Hematopoietic multipotent progenitor cell (in vitro differentiated cells): Measurements from ENCODE around the gene ADRB1. TPM values are rescaled to one million over a fixed set of nuclear protein-coding genes. Genes with fewer than 3 reads are reported as not detected.

ENCODE experiments used
- DNase-seq, 3 donors: peaks; one replicate each; pipeline ENCODE4 v3.0.0-alpha.2; 2011 to 2015; ENCODE audit warnings: low read depth in 2 of 3, low spot score in 2 of 3
- total RNA-seq: library from RNA; depleted of rRNA; stranded (reverse); fragments of >200 nt; gene quantifications from one replicate; pipeline ENCODE4 v1.2.3, GENCODE V29; 2012

The ADRB1 gene
- total RNA-seq, 1 donor, result 2.4 TPM

- no peak for DNase-seq
Measured at GRCh38 chr10:114081911-114082583, 38.4 kb downstream of the ADRB1 start.

DNA sequence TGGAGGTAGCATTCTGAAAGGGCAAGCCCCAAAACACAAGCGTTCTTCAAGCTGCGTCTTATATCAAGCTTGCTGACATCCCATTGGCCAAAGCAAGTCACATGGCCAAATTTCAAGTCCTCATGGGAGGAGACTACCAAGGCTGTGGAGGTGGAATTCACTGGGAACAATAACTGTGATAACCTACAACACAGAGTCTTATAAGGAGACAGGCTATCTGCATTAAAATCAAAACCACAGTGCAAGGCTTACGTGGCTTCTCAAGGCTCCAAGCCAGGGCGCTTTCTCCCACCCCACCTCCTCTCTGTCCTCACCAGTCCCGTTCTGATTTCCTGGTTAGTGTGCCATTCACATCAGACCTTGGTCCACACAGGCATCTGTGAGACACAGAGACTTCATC is 39.4 kb downstream of the ADRB1 start:
- DNase-seq, result no peak

DNA sequence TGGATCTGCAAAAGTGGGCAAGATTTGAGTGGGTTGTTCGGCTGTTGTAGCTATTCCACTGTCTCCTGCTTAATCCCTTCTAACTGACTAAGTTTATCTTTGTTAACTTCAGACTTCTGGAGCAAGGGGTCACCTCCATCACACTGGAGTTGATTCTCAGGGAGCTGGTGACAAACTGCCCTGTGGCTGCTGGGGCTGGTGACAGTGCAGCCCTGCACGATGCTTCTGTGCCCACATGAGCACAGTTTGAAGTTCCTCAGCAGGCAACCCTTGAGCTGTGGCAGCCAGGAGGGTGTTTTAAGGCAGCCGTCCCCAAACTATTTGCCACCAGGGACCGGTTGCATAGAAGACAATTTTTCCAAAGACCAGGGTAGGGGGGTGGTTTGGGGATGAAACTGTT is 40.5 kb downstream of the ADRB1 start:
- no peak for DNase-seq

DNA sequence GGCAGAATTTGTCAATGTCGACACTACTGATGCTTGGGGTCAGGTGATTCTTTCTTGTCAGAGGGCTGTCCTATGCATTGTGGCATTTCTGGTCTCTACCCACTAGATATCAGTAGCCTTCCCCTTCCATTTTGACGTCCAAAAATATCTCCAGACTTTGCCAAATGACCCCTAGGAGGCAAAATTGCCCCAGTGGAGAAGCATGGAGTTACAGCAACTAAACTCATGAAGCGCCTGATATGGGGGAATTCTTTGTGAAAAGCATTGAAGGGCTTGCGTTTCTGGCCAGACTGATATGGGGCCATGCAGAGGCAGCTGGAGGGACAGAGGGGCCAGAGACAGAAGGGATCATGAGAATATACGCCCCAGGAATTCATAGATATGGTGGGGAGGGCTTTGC is 43.6 kb downstream of the ADRB1 start:
- no peak for DNase-seq

DNA sequence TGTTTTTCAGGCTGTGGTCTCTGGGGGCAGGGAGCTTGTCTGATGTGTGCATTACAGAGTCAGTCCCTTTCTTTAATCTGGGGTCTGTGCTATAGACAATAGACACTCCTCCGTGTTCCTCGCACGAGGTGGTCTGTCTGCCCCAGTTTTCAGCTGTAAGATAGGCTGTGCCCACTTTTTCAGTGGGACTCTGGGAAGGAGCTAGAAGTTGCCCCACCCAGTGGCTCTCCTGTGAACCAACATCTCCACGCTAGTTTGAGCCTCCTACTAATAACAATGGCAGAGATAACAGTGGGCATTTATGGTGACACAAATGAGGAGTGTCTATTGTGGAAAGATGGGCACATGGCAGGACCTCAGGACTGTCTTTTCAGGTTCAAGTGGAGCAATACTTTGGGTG is 44.0 kb downstream of the ADRB1 start:
- DNase-seq, result no peak

GRCh38 chr10:114094795-114095194 is 51.1 kb downstream of the ADRB1 start:
- no peak for DNase-seq

- peak in 1 of 3 donors; percentile 78 for DNase-seq
Measured at GRCh38 chr10:114095559-114096337, 52.1 kb downstream of the ADRB1 start.

Other genes starting within 250 kb of the ADRB1 start
- 3.8 TPM for gene DCLRE1A, start 189.8 kb upstream of the ADRB1 start, total RNA-seq
- gene NHLRC2, start 189.2 kb upstream of the ADRB1 start, total RNA-seq, result 12.1 TPM
- gene CCDC186, start 130.3 kb downstream of the ADRB1 start, total RNA-seq, result 5.9 TPM
- 0.27 TPM for gene TDRD1, start 135.5 kb downstream of the ADRB1 start, total RNA-seq
- 13.7 TPM for gene VWA2, start 195.4 kb downstream of the ADRB1 start, total RNA-seq